ENCODE results near the gene C22orf31.
"Not testable (repeated sequence)": the region's sequence is repeated elsewhere in the genome, so short reads cannot be mapped to it uniquely, and the experiment has no call there.

Gene C22orf31

DNA sequence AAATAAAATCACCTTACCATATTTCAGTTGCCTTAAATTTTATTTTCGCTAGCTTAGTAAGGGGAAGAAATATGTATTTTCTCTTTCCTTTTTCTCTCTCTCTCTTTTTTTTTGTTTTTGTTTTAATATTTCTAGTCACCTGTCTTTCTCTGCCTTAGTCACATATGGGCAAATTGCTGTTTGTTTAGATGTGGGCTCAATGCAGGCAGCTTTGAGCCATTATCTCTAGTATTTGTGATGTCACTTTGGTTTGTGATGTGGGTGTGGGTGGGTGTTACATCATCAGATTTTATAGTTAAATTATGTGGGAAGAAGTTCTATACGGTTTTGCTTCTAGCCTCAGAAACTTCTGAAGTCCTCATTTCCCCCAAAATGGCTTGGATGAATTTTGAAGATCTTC lies at the start of gene C22orf31:
C22orf31 (minus strand) TSS at position 59 of the 400 bp plus-strand sequence; CDS start at position 20, 39 bp downstream.
- no peak for DNase-seq

DNA sequence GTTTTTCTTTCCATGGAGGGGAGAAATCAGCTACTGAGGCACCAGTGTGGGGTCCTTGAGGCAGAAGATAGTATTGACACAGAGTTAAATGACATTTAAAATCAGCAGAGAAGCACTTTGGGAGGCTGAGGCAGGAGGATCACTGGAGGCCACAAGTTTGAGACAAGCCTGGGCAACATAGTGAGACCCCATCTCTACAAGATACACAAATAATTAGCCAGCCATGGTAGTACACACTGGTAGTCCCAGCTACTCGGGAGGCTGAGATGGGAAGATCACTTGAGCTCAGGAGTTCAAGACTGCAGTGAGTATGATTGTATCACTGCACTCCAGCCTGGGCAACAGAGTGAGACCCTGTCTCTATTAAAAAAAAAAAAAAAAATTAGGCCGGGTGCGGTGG lies 49.3 kb upstream of the C22orf31 start:
- DNase-seq: no peak

DNA sequence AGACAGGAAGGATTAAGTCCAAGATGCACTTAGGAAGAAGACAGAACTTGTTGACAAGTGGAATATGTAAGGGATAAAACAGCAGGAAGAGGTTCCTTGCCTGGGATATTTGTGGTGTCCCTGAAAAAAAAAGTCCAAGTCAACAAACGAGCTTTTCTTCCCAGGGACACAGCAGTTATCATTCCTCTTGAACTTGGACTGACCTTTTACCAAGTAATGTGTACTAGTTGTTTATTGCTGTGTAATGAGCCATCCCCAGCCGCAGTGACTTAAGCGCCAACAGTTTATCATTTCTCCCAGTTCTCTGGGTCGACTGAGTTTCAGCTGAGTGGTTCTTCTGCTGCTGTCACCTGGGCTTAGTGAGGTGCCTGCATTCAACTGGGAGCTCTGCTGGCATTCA lies 48.2 kb upstream of the C22orf31 start:
- no peak for DNase-seq

DNA sequence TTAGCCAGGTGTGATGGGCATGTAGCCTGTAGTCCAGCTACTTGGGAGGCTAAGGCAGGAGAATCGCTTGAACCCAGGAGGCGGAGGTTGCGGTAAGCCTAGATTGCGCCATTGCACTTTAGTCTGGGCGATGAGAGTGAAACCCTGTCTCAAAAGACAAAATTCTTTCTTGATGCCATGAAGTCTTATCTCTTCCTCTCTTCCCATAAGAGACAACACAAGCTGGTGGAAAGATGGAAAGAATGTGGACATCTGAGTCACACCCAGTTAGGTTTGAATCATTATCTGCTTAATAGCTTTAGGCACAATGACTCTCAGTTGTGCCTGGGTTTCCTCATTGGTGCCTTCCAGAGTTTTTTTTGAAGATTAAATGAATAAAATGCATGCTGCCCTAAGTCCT lies 46.5 kb upstream of the C22orf31 start:
- no peak for DNase-seq

DNA sequence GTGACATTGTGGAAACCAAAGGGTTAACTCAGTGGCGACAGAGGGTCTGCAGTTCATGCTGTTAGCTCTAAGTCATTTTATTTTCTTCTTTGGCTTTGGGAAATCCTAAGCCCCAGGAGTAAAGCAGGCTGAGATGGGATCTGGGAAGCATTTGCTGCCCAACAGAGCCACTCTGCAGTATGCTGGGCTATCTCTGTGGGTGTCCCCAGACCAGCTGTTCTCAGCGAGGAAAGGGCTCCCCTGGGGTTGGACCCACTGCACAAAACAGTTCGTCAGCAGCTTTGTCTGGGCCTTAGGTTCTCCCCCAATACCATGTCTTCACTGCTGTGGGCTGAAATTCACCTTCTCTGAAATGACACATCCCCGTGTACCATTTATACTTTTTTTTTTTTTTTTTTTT lies 45.2 kb upstream of the C22orf31 start:
- no peak for DNase-seq

DNA sequence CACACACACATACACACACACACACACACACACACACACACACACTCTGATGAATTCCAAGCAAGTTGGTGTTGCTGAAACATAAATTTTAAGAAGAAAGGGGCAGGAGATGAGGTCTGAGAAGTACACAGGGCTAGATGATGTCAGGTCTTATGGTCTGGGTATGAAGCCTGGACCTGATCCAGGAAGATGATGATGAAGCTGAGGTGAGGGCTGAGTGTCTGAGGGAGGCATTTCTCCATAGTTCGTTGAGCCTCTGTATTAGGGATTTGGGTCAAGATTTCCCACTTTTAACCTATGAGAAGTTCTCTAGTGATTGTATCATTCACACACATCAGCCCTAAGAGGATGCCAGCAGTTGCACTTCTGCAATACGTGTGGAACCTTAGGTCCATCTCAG lies 43.8 kb upstream of the C22orf31 start:
- DNase-seq: no peak

DNA sequence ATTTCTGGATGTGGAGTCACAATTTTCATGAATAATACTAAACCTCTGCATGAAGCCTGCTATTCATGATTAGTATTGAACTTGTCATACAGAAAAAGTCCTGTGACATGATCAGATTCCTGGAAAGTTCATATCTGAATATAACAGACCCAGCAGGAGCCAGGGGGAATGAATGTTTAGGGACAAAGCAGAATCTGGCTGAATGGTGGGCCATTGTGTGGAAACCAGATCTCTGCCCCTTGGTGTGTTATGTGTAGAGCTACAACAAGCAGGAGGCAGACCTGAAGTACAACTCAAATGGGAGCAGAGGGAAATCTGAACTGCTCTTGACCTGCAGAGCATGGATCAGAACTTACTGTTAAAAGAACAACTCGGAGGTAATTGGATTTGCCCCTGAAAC lies 41.5 kb upstream of the C22orf31 start:
- no peak for DNase-seq

DNA sequence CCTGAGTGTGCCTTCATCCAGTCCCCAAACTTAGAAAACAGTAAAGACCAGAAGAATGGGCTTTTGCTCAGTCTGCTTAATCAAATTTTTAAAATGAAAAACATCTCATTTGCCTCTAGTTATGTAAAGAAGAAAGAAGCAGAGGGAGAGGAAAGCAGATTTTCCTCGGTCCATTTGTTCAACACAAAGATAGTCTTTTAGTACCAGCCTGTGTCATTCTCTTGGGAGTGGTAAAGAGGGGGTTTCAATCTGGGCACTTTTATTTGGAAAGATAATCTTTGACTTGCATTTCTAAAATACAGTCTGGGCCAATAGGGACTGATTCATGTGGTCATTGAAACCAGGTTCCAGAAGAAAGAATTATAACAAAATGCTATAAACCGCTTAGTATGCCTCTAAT lies 40.7 kb upstream of the C22orf31 start:
- no peak for DNase-seq

DNA sequence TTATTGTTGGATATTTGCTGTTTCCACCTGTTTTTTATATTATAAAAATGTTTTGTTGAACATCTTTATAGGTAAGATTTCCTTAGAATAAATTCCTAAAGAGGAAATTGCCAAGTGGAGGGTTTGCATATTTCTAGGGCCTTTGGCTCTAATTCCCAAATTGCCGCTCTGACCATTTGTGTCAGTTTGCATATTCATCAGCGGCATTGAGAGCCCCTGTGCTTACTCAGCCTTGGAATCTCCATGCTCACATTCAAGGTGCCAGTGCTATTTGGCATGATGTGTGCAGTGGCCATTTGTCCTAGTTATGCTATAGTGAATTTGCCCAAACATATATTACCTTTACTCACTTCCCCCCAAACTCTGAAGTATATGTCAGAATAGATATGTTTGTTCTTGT lies 36.7 kb upstream of the C22orf31 start:
- DNase-seq: no peak

DNA sequence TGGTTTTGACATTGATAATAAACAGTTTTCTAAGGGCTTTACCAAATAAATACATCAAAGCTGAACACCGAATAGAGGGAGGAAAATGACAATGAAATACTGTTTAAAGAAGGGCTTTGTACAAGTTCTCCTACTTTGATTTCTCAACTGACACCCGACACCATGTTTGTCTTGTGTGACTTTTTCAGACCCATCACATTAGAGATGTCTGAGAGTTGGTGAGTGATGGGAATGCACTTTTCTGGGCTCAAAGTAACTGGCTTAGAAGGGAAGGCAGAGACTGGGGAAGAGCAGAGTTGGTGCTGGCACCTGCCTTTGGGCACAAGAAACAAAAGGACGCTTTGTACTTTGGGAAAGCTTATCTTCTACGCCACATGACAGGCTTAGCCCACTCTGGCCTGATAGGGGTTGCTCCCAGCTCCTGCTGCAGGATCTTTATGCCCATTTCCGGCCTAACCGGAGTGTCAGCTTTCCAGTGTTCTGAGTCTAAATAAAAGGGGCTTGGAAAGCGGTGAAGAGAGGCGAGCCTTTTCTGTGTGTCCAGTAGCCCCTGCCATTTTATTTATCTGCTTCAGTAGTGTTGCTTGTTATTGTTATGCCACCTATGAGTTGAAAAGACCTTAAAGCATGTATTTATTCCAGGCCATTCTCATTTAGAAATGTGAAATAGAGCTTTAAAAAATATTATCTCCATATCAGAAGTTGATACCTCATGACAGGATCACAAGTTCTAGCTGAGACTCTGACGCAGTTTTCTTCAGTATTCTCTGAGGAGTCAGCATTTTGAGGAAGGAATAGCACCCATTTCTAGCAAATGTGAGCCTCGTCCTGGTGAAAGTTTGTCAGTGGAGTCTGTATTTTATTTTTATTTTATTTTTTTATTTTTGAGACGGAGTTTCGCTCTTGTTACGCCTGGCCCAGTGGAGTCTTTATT lies 35.4 kb upstream of the C22orf31 start:
- DNase-seq: no peak

DNA sequence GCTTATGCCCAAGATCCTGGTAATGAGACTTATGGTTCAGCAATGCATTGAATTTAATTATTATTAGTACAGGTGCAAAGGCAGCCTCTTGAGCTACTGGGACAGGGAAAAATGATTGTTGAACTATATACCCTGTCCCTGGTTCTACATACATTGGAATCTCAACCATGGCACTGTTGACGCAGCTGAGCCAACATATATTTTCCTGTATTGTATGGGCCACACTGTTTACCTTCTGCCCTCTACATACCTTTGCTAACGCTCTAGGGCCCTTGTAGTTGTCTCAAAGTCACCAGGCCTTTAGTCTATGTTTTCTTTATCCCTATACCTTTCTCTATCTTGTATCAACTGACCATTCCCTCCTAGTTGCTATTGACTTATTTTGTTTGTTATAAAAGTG lies 33.8 kb upstream of the C22orf31 start:
- DNase-seq: no peak

DNA sequence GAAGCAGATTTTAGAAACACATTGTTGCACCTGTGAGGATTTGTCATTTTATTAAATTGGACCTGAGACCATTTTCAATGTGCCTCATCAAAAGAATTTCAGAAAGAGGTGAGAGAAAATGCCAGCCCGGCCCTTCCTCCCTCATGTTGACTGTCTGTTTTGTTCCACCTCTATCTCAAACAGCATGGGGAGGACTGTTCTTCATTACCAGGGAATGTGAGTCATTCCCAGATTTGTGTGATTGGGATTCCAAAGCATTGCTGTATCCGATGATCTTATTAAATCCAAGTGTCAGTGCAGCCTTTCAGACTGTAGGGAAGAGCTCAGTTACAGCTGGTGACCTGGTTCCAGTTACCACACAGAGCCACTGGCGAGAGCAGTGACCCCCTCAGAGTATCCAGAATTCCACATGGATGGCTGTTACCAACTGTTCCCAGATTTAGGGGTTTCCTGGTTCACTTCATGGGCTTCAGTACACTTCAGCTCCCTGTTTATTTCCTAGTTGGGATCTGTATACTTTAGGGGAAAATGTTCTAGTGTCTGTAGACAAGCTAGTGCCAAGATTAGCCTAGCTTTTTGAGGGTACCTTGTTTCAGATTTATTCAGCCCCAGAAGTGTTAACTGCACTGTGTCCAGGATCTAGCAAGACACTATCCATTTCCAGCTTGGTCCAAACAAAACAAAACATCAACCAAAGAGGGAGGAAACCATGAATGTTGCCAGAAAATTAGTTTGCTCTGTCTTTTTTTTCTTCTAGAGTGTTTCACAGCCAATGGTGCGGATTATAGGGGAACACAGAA lies 32.1 kb upstream of the C22orf31 start:
- no peak for DNase-seq

DNA sequence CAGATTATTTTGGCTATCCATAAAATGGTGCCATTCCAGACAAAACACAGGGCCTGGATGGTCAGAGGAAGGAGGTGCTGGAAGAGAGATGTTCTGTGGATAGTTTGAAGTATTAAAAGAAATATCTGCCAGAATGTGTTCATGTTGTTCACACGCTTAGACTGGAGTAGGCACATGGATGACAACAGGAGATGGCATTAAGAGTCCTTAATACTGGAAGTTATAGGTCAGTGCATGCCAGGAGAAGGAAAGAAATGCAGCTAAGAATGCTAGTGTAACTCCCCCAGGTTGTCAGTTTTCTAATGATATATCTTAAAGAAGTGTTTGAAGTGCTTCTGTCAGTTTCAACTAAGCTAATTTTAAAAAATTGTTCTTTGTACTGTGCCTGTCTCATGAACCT lies 31.4 kb upstream of the C22orf31 start:
- DNase-seq: no peak

DNA sequence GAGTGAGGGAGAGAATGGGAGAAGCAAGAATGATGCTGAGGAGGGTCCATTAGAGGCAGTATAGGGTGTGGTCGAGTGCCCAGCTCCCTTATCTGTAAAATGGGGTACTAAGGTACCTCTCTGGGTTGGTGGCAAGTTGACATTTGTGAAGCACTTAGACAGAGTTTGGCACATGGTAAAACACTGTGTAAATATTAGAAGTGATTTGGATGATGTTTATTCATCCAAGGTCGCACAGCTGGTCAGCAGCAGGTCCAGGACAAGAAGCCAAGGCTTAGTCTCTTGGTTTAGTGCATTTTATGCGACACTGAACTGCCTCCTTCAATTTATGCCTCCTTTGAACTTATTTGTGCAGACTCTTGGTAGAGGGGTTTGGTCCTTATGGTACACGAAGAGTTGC lies 30.6 kb upstream of the C22orf31 start:
- no peak for DNase-seq

DNA sequence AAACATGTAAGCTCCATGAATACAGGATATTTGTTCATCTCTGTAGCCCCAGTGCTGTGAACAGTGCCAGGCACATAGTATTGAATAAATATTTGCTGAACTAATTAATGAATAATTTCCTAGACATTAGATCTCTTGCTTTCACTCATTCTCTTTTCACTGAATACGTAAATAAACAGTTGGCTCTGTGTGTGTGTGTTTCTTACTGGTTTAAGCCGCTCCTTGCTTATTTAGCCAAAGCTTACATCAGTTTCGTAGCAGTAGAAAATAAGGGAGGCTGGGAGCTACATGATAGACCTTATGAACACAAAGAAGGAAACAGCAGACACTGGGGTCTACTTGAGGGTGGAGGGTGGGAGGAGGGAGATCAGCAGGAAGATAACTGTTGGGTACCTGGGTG lies 28.4 kb upstream of the C22orf31 start:
- DNase-seq: no peak

DNA sequence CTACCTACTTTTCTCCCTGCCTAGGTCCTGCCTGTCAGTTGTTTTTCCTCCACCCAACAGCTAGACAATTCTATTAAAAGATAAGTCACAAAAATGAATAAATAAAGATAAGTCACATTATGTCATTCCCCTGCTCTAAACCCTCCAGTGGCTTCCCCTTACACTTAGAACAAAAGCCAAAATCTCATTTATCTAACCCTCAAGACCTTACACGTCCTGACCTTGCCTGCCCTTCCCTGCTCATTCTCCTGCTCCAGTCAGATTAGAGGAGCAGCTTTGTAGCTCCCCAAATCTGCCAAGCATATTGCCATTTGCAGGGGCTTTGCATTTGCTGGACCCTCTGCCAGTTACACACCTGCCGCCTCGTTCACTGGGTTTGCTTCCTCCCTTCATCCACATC lies 27.9 kb upstream of the C22orf31 start:
- no peak for DNase-seq

DNA sequence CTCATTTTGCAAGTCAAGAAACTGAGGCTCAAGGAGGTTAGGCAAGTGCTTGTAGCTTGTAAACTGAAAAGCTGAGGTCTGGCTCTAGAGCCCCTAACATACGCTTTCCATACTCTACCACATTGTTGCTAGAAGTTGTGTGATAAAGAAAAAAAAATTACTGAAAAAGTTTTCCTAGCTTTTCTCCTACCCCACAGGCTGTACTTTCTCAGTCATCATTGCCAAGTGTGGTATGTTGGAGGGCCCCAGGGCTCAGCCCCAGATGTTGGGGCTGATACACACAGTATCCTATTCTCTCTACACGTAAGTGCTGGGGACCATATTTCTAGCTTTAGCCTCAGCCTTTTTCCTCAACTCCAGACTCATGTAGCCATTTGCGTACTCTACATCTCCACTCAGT lies 27.2 kb upstream of the C22orf31 start:
- no peak for DNase-seq

DNA sequence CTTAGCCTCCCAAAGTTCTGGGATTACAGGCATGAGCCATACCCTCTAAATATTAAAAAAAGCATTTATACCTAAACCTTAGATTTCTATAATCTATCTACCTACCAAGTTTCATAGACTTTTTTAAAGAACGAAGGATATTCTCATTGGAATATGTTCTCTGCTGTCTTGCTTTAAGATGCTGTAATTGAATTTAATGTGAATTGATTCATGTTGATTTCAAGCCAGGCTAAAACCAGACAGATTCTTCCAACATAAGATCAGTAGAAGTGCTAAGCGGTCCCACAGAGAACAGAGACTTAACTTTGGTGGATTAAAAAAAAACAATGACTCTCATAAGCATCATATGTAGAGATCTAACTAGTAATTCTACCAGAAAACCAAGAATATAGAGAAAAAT lies 25.4 kb upstream of the C22orf31 start:
- DNase-seq: no peak

DNA sequence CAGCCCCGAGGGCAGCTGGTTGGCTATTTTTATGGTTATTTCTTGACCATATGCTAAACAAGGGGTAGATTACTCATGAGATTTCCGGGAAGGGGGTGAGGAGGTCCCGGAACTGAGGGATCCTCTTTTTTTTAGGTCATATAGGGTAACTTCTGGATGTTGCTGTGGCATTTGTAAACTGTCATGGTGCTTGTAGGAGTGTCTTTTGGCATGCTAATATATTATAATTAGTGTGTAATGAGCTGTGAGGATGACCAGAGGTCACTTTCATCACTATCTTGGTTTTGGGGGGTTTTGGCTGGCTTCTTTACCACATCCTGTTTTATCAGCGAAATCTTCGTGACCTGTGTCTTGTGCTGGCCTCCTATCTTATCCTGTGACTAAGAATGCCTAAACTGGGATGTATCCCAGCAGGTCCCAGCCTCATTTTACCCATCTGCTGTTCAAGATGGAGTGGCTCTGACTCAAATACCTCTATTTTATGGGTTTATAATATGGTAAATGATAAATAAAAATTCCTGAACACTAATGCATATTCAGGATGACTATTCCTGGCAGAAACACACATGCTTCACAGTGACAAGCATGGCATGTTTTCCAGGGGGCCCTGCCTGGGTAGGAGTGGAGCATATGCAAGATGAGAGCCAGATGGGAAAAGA lies 22.4 kb upstream of the C22orf31 start:
- DNase-seq: no peak

DNA sequence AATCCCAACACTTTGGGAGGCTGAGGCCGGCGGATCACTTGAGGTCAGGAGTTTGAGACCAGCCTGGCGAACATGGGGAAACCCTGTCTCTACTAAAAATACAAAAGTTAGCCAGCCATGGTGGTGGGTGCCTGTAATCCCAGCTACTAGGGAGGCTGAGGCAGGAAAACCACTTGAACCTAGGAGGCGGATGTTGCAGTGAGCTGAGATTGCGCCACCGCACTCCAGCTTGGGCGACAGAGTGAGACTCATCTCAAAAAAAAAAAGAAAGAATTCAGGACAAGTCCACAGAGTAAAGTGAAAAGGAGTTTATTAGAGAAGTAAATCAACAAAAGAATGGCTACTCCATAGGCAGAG lies 21.9 kb upstream of the C22orf31 start:
- not testable (repeated sequence) for DNase-seq

DNA sequence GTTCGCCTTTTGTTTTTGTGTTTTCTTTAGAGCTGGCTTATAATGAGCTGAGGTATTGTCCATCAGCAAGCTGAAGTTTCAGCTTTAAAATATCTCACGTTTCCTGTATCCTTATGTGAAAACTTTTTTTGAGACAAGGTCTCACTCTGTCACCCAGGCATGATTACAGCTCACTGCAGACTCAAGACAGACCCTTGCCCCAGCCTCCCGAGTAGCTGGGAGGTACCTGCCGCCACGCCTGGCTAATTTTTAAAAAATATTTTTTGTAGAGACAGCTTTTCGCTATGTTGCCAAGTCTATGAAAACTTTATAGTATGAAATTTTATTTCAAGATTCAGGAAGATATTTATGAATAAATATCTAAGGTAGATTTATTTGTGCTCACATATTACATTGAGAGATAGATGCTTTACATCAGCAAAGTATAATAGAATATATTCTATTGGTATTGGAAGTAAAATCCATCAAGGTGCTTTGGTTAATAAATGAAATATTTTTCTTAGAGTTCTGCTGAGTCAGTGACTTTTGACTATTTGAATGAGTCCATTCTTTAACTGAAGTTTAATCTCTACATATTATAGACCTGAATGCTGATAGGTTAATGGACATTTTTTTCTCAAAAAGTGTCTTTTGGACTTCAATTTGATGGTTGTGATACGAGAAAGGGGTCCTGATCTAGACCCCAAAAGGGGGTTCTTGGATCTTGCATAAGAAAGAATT lies 21.4 kb upstream of the C22orf31 start:
- no peak for DNase-seq

DNA sequence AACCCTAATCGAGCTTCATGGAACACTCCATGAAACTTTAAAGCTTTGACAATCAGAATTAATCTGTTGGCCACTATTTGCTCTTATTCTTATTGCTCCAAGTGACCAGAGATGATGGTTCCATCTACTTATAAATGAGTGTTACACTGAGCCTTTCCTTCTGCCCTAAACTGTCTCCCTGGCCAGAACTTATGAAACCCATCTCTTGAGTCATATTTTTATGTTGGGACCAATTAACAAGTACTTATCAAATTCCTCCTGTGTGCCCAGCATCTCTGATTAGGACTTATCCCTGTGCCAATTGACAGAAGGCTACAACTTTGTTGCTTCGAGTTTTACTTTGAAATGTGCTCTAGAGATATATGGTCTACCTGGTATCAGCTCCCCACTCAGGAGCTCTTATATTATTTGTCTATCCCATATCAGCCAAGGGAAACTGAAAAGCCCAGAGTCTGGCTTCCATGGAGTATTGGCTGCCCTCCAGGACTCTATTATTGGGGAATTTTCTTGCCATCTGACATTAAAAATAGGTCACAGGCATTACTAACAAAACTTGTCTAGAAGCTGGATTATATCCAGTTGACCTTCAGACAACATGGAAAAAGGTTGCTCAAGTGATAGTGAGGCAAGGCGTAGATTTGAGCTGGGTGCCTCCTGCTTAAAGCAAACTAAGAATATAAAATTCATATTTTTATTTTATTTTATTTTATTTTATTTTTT lies 20.0 kb upstream of the C22orf31 start:
- no peak for DNase-seq

Data from activated CD4-positive, alpha-beta T cell treated with anti-CD3 and anti-CD28 coated beads, Interleukin-2, amount 50 U/mL, for 48 hours (primary cell).